ENCODE measurements around the gene MRPL34. TPM values are rescaled to one million over a fixed set of nuclear protein-coding genes. Genes with fewer than 3 reads are reported as not detected.

MRPL34 gene
- total RNA-seq, 4 donors from 2014 or later: 117 to 211 (median 135) TPM

DNA sequence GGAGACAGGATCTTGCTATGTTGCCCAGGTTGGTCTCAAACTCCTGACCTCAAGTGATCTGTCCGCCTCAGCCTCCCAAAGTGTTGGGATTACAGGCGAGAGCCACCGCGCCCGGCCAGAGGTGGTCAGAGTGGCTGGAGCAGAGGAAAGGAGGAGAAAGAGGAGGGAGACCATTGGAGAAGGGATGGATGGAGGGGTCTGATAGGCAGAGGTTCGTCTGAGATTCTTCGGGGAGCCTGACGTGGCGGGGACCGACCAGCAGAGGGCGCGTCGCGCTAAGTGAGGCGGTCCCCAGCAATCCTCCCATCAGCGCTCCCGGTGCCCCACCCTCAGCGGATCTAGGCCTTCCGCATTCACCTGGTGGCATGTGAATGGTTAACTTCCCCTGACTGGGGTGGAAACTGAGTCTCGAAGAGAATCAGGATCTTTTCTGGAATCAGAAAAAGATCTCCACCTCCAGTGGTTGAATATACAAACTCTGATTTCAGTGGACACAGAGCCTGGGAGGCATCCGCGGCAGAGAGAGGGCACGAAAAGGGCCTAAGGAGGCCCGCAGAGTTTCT is 40.5 kb downstream of the MRPL34 start:
- TF ChIP-seq, protein P1, sequence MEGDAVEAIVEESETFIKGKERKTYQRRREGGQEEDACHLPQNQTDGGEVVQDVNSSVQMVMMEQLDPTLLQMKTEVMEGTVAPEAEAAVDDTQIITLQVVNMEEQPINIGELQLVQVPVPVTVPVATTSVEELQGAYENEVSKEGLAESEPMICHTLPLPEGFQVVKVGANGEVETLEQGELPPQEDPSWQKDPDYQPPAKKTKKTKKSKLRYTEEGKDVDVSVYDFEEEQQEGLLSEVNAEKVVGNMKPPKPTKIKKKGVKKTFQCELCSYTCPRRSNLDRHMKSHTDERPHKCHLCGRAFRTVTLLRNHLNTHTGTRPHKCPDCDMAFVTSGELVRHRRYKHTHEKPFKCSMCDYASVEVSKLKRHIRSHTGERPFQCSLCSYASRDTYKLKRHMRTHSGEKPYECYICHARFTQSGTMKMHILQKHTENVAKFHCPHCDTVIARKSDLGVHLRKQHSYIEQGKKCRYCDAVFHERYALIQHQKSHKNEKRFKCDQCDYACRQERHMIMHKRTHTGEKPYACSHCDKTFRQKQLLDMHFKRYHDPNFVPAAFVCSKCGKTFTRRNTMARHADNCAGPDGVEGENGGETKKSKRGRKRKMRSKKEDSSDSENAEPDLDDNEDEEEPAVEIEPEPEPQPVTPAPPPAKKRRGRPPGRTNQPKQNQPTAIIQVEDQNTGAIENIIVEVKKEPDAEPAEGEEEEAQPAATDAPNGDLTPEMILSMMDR (IDR thresholded peaks at IDR 0.05; ENCODE audit: low read depth): no peak

DNA sequence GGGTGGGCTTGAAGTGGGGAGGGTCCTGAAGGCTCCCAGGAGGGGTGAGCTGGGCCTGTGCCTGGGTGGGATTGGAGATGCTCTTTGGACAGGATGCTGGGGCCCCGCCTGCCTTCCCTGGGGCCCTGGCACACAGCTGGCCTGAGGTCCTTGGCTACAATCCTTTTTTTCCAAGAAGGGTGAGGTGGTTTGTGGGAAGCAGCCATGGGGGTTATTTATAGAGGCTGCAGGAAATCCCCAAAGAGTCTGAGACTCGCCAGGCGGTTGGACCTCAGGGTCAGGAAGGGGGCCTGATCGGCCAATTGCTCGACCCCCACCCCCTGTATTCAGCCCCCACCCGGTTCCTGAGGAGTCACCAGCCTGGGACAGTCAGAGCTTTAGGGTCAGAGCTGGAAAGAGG is 41.7 kb downstream of the MRPL34 start:
- TF ChIP-seq, protein P1 (IDR thresholded peaks at IDR 0.05; ENCODE audit: low read depth): no peak

DNA sequence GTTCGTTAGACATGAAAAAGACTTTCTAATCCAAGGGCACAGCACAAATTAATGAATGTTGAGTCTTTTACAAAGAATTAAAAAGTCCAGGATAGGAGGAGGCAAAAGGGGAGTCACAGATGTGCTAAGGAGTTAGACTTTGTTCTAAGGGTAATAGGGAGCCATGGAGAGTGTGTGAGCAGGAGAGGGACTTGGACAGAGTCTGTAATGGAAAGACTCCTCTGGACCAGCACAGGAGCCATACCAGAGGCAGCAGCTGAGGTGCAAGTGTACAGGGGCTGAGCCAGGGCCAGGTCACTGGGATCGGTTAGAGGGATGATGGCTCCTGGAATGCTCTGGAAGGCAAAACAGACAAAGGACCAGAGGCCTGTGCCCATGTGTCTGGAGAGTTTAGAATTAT is 42.2 kb downstream of the MRPL34 start:
- TF ChIP-seq, protein P1 (IDR thresholded peaks at IDR 0.05; ENCODE audit: low read depth): no peak

DNA sequence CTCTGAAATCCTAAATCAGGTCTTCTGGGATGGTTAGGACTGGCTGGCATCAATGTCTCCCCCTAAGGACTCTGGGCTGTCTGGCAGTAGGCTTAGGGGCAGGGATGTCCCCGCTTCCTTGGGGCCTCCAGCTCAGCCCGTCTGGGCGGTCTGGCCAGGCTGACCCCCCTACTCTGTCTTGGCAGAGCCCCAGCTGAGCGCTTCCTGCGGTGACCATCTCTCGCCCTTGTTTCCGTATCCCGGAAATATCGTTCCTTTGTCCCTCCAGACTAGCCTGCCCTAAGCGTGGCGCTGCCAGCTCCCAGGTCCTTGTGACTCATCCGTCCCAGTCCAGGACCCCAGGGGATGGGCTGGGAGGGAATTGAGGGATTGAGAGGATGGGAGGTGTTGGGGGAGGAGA is 43.0 kb downstream of the MRPL34 start:
- TF ChIP-seq, protein P1 (IDR thresholded peaks at IDR 0.05; ENCODE audit: low read depth): no peak

DNA sequence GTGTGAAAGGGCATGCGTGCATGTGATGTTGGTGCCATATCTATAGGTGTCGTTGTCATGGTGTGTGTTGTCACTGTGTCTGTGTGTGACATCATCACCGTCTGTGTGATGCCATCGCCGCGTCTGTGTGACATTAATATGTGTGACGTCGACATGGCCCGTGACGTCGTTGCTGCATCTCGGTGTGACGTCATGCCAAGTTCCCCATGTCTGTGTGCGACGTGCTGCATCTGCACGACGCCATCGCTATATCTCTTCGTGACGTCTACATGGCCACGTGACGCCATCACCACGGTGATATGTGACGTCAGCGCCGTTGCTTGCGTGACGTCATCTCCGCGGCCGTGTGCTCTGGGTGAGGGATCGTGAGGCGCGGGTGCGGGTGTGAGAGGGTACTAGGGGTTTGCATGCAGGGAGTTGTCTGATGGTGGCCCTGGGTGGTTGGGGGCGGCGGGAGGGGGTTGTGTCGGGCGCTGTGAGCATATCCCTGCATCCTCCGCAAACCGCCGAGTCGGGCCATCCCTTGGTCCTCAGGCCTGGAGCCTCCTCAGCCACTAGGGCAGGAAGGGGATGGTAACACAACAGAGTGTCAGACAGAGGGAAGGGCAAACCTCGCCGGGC is 46.3 kb downstream of the MRPL34 start:
- TF ChIP-seq, protein P1 (IDR thresholded peaks at IDR 0.05; ENCODE audit: low read depth): no peak

DNA sequence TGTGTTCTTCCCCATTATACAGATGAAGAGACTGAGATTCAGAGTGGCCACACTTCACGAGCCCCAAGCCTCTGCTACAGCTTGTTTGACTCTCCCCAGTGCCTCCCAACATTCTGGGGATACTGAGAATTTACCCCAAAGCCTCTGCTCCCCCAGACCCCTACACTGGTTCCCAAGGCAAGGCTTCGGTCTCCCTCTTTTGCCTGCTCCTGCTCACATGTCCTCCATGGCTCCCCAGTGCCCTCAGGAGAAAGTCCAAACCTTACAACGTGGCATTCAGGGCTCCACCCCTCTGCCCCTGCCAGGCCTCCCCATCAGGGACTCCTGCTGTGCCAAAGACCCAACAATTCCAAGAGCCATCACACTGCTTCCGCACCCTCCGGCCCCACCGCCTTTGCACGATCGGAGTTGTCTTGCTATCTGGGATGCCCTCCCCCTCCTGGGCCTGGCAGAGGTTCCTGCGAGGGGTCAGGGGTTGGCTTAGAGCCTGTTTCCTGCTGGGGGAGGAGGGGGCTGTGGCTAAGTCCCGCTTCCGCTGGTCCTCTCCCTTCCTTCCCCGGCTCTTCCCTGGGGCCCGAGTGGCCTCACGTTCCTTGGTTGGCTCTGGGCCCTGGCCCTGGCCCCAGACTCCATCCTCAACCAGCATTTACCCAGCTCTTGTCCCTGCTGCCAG is 47.1 kb downstream of the MRPL34 start:
- TF ChIP-seq, protein P1 (IDR thresholded peaks at IDR 0.05; ENCODE audit: low read depth): no peak

DNA sequence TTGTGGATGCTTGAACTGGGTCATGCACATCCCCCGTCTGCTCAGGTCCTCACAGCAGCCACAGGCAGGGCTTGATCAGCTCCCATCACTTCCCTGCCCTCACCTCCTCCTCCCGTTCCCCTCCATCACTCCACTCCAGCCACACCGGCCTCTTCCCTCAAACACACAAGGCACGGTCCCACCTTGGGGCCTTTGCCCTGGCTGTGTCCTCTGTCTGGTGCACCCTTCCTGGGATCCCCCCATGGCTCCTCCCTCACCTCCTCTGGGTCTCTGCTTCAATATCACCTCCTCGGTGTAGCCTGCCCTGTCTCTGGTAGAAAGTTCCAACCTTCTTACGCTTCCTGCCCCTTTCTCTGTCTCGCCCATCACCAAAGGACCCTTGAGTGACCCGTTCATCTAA is 47.7 kb downstream of the MRPL34 start:
- TF ChIP-seq, protein P1 (IDR thresholded peaks at IDR 0.05; ENCODE audit: low read depth): no peak
